PFSK-1 (cell line): ENCODE results near the gene USP35.
A peak's percentile ranks its signal among the peaks of the same experiment; 100 is the strongest.

Experiments used
- FOXP2 ChIP-seq: optimal IDR thresholded peaks from 2 replicates; pipeline ENCODE3; 2011; ENCODE audit warnings: borderline replicate concordance, control low read depth, inconsistent platforms; ENCODE audit not compliant: insufficient read depth; ENCODE audit errors: extremely low read length, extremely low read depth
- POLR2AphosphoS5 ChIP-seq: IDR thresholded peaks from 2 replicates; pipeline ENCODE4 v1.6.1; 2012; ENCODE audit warnings: low read depth, mild to moderate bottlenecking, control low read depth, low read length, moderate library complexity
- REST ChIP-seq, 2 experiments: IDR thresholded peaks; 2 replicates each; pipeline versions ENCODE4 v1.6.1 to v1.8.0; 2011 to 2012; ENCODE audit warnings: low read depth in 2 of 2, low read length in 2 of 2, control low read depth in 1 of 2, inconsistent platforms in 1 of 2, mild to moderate bottlenecking in 1 of 2, moderate library complexity in 1 of 2; ENCODE audit not compliant: insufficient read depth in 1 of 2
- SIN3A ChIP-seq: IDR thresholded peaks from 2 replicates; pipeline ENCODE4 v1.6.1; 2012; ENCODE audit warnings: mild to moderate bottlenecking, low read length, moderate library complexity, borderline replicate concordance; ENCODE audit not compliant: insufficient read depth
- TAF1 ChIP-seq: IDR thresholded peaks from 2 replicates; pipeline ENCODE4 v1.6.1; 2012; ENCODE audit warnings: low read length, control low read depth, borderline replicate concordance; ENCODE audit not compliant: insufficient read depth

USP35 gene

GRCh38 chr11:78237293-78238046 lies 48.8 kb downstream of the USP35 start:
- no peak for TF ChIP-seq TAF1
- TF ChIP-seq REST (IDR thresholded peaks at IDR 0.05; ENCODE audit: insufficient read depth in 1 of 2, low read depth in 2 of 2, low read length in 2 of 2) = no peak
- no peak for TF ChIP-seq SIN3A
- TF ChIP-seq POLR2AphosphoS5 = no peak
- TF ChIP-seq FOXP2 = no peak

- no peak for TF ChIP-seq POLR2AphosphoS5
- TF ChIP-seq TAF1 = no peak
Observed at GRCh38 chr11:78239781-78240180, 51.1 kb downstream of the USP35 start.

GRCh38 chr11:78241475-78241874 lies 52.8 kb downstream of the USP35 start:
- no peak for TF ChIP-seq SIN3A
- TF ChIP-seq REST (IDR thresholded peaks at IDR 0.05; ENCODE audit: insufficient read depth in 1 of 2, low read depth in 2 of 2, low read length in 2 of 2) = no peak
- no peak for TF ChIP-seq FOXP2
- no peak for TF ChIP-seq TAF1
- no peak for TF ChIP-seq POLR2AphosphoS5

GRCh38 chr11:78244080-78244479 lies 55.4 kb downstream of the USP35 start:
- no peak for TF ChIP-seq SIN3A

- TF ChIP-seq POLR2AphosphoS5 (no peak), SIN3A (0 out of 2 replicates have a peak, but pooled peaks have one; percentile 77)
Observed at GRCh38 chr11:78244546-78245255, 56.0 kb downstream of the USP35 start.

- TF ChIP-seq SIN3A (no peak), TAF1 (no peak), REST (IDR thresholded peaks at IDR 0.05; ENCODE audit: insufficient read depth in 1 of 2, low read depth in 2 of 2, low read length in 2 of 2) (no peak), POLR2AphosphoS5 (no peak), FOXP2 (no peak)
Observed at GRCh38 chr11:78248191-78248590, 59.5 kb downstream of the USP35 start.
